NT2/D1 (cell line): ENCODE measurements around the gene MPV17.

ENCODE experiments used
- SUZ12 ChIP-seq: IDR thresholded peaks from 2 replicates; pipeline ENCODE4 v1.6.1; 2011; ENCODE audit not compliant: insufficient read length, insufficient read depth; ENCODE audit errors: extremely low read depth
- YY1 ChIP-seq: IDR thresholded peaks from 2 replicates; pipeline ENCODE4 v1.6.1; 2011; ENCODE audit not compliant: insufficient read length, insufficient read depth
- ZNF274 ChIP-seq: IDR thresholded peaks from 2 replicates; pipeline ENCODE4 v1.6.1; 2011; ENCODE audit warnings: mild to moderate bottlenecking, low read depth, low read length

- TF ChIP-seq YY1 (peak; percentile 75), ZNF274 (no peak), SUZ12 (no peak)
Observed at GRCh38 chr2:27370026-27370815, 47.3 kb upstream of the MPV17 start, which contains the start of the genes EIF2B4 and SNX17.
